Measurements from ENCODE around the gene CSH2. TPM values are rescaled to one million over a fixed set of nuclear protein-coding genes. Genes with fewer than 3 reads are reported as not detected.

Gene CSH2
- total and polyA plus RNA-seq, 2 of the 8 experiments (the other 6 are each of a cell fraction or from before 2014, with no cell fraction given): 0.43 TPM; not detected in 1

DNA sequence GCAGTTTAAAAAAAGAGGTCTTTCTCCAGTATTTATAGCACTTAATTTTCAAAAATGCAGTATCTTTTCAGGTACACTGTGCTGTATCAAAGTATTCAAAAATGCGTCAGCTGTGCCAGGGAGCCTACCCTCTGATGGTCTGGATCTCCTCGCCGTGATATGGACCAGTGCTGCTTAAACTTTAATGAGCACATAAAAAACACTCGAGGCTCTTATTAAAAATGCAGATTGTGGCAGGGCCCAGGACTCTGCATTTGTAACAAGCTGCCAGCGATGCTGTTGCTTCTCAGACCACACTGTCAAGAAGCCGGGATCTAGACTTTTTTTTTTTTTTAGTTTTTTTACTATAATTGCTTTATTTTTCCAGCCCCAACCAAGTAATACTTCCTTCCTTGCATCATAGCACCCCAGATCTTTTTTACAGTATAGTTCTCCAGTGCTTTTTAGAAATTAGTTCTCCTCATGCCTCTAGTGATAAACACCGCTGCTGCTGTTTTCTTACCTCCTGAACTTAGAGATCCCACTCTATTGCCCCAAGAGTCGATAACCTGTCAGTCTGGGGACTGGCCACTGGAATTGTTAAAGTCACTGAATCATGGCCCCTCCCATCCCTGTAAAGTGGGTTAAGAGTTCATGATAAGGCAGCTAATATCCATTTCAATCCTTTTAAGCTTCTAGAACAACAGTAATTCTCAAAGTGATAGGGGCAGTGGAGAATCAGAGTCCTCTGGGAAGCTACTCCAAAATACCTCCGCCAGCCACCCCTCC is 29.4 kb downstream of the CSH2 start (continued):
- TF ChIP-seq TAF7 (optimal IDR thresholded peaks at IDR 0.05; ENCODE audit: borderline replicate concordance, low read depth, low read length): no peak
- no peak for TF ChIP-seq CREB1 (IDR thresholded peaks at IDR 0.05)
- TF ChIP-seq ASH2L (IDR thresholded peaks at IDR 0.05; ENCODE audit: low read length): no peak
- TF ChIP-seq MAFK (IDR thresholded peaks at IDR 0.05; ENCODE audit: low read depth, low read length): no peak
- no peak for TF ChIP-seq SP2 (IDR thresholded peaks at IDR 0.05; ENCODE audit: low read length)
- TF ChIP-seq RBBP5 (IDR thresholded peaks at IDR 0.05; ENCODE audit: borderline replicate concordance, low read depth, low read length): no peak
- TF ChIP-seq RXRA (IDR thresholded peaks at IDR 0.05; ENCODE audit: insufficient read depth, low read depth, low read length): no peak
- TF ChIP-seq, protein P1, sequence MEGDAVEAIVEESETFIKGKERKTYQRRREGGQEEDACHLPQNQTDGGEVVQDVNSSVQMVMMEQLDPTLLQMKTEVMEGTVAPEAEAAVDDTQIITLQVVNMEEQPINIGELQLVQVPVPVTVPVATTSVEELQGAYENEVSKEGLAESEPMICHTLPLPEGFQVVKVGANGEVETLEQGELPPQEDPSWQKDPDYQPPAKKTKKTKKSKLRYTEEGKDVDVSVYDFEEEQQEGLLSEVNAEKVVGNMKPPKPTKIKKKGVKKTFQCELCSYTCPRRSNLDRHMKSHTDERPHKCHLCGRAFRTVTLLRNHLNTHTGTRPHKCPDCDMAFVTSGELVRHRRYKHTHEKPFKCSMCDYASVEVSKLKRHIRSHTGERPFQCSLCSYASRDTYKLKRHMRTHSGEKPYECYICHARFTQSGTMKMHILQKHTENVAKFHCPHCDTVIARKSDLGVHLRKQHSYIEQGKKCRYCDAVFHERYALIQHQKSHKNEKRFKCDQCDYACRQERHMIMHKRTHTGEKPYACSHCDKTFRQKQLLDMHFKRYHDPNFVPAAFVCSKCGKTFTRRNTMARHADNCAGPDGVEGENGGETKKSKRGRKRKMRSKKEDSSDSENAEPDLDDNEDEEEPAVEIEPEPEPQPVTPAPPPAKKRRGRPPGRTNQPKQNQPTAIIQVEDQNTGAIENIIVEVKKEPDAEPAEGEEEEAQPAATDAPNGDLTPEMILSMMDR (IDR thresholded peaks at IDR 0.05; ENCODE audit: control extremely low read depth in 1 of 3, insufficient read depth in 1 of 3, low read depth in 1 of 3, low read length in 3 of 3): no peak
- no peak for TF ChIP-seq CEBPB (IDR thresholded peaks at IDR 0.05; ENCODE audit: low read depth, low read length)
- TF ChIP-seq SIX5 (IDR thresholded peaks at IDR 0.05; ENCODE audit: low read depth, low read length): no peak
- TF ChIP-seq SRF (IDR thresholded peaks at IDR 0.05; ENCODE audit: low read depth, low read length): no peak

Measured in H1 (cell line).